WTC11 (cell line): ENCODE measurements around the gene GRPR. TPM values are rescaled to one million over a fixed set of nuclear protein-coding genes. Genes with fewer than 3 reads are reported as not detected.

Source experiments
- ATAC-seq: fragments of 200-7000 bp; cut with Tn5 transposase; 2 replicates; pipeline ENCODE4 v1.10.0; 2021; ENCODE audit warnings: mild to moderate bottlenecking, moderate library complexity
- CTCF ChIA-PET: fragments of 300-600 bp; sonication (Branson Sonifier 250); formaldehyde crosslinking; loops from one replicate; lab custom pipeline; 2021; ENCODE audit warnings: antibody characterized with exemption; lab: Charles Lee
- POLR2A ChIA-PET: fragments of 350-600 bp; sonication (Branson Sonifier 250); formaldehyde crosslinking; loops from one replicate; lab custom pipeline; 2021; ENCODE audit warnings: antibody characterized with exemption; lab: Charles Lee
- DNase-seq: peaks from one replicate; pipeline ENCODE4 v3.0.0; 2021; ENCODE audit warnings: low spot score
- H3K27ac Mint-ChIP-seq: 2 replicates; pipeline ENCODE4 v1.8.0; 2021; ENCODE audit warnings: mixed read lengths
- H3K27me3 Mint-ChIP-seq: 2 replicates; pipeline ENCODE4 v1.8.0; 2021; ENCODE audit warnings: low read depth, mild to moderate bottlenecking, moderate library complexity, mixed read lengths
- H3K36me3 Mint-ChIP-seq: 2 replicates; pipeline ENCODE4 v1.8.0; 2021; ENCODE audit warnings: mixed read lengths
- H3K4me1 Mint-ChIP-seq: 2 replicates; pipeline ENCODE4 v1.8.0; 2022; ENCODE audit warnings: mixed read lengths
- H3K4me3 Mint-ChIP-seq: 2 replicates; pipeline ENCODE4 v1.8.0; 2021; ENCODE audit warnings: mild to moderate bottlenecking, moderate library complexity, mixed read lengths
- H3K9me3 Mint-ChIP-seq: 2 replicates; pipeline ENCODE4 v1.8.0; 2021; ENCODE audit warnings: mixed read lengths
- ARID4B ChIP-seq: sonication (generic); formaldehyde crosslinking; IDR thresholded peaks from 2 replicates; pipeline ENCODE4 v1.8.0; 2023; ENCODE audit warnings: missing genetic modification reagents, mild to moderate bottlenecking, borderline replicate concordance
- MLX ChIP-seq: sonication (generic); formaldehyde crosslinking; IDR thresholded peaks from 2 replicates; pipeline ENCODE4 v1.8.1; 2023; ENCODE audit warnings: mild to moderate bottlenecking, missing genetic modification reagents, moderate library complexity
- PRRX2 ChIP-seq: fragments of 250-450 bp; sonication (Bioruptor Pico); IDR thresholded peaks from 2 replicates; pipeline ENCODE4 v1.8.0; 2021; ENCODE audit warnings: mild to moderate bottlenecking
- SOX15 ChIP-seq: fragments of 250-450 bp; sonication (Bioruptor Pico); IDR thresholded peaks from 2 replicates; pipeline ENCODE4 v1.9.0; 2021; ENCODE audit warnings: mild to moderate bottlenecking
- STAT6 ChIP-seq: sonication (generic); formaldehyde crosslinking; conservative IDR thresholded peaks from 2 replicates; pipeline ENCODE4 v1.8.1; 2023; ENCODE audit warnings: mild to moderate bottlenecking, low read depth, missing genetic modification reagents, moderate library complexity
- ZNF219 ChIP-seq: sonication (generic); formaldehyde crosslinking; IDR thresholded peaks from 2 replicates; pipeline ENCODE4 v1.8.0; 2023; ENCODE audit warnings: missing genetic modification reagents, mild to moderate bottlenecking, borderline replicate concordance
- ZNF263 ChIP-seq: sonication (generic); formaldehyde crosslinking; IDR thresholded peaks from 2 replicates; pipeline ENCODE4 v1.8.1; 2022; ENCODE audit warnings: low read depth, mild to moderate bottlenecking, moderate library complexity, missing genetic modification reagents
- ZNF317 ChIP-seq: sonication (generic); formaldehyde crosslinking; IDR thresholded peaks from 2 replicates; pipeline ENCODE4 v1.8.1; 2023; ENCODE audit warnings: low read depth, mild to moderate bottlenecking, moderate library complexity, missing genetic modification reagents, borderline replicate concordance
- ZNF423 ChIP-seq: fragments of 250-450 bp; sonication (Bioruptor Pico); IDR thresholded peaks from 2 replicates; pipeline ENCODE4 v2.1.2; 2022; ENCODE audit warnings: mild to moderate bottlenecking, moderate library complexity
- ZNF532 ChIP-seq: fragments of 250-450 bp; sonication (Bioruptor Pico); IDR thresholded peaks from 2 replicates; pipeline ENCODE4 v1.9.0; 2021; ENCODE audit warnings: mild to moderate bottlenecking, borderline replicate concordance
- total RNA-seq: library from RNA; stranded (reverse); gene quantifications from 3 replicates; pipeline ENCODE4 v1.2.3, GENCODE V29; 2021
- TF ChIP-seq, protein P1 (sequence below): fragments of 250-450 bp; sonication (Bioruptor Pico); IDR thresholded peaks from 2 replicates; pipeline ENCODE4 v1.9.0; 2021; ENCODE audit warnings: mild to moderate bottlenecking
- TF ChIP-seq, protein P2 (sequence below): sonication (generic); formaldehyde crosslinking; IDR thresholded peaks from 2 replicates; pipeline ENCODE4 v1.8.0; 2022; ENCODE audit warnings: mild to moderate bottlenecking, missing genetic modification reagents
- TF ChIP-seq, protein P3 (sequence below): sonication (generic); formaldehyde crosslinking; IDR thresholded peaks from 2 replicates; pipeline ENCODE4 v1.8.0; 2023; ENCODE audit warnings: missing genetic modification reagents

The GRPR gene
- total RNA-seq, 1 experiment from 2014 or later = 8.9 TPM

GRCh38 chrX:16082470-16083085 lies 40.8 kb upstream of the GRPR start (continued):
- no peak for TF ChIP-seq MLX (CRISPR knock-in tag)
- TF ChIP-seq, all 79 proteins: peak for 0

DNA sequence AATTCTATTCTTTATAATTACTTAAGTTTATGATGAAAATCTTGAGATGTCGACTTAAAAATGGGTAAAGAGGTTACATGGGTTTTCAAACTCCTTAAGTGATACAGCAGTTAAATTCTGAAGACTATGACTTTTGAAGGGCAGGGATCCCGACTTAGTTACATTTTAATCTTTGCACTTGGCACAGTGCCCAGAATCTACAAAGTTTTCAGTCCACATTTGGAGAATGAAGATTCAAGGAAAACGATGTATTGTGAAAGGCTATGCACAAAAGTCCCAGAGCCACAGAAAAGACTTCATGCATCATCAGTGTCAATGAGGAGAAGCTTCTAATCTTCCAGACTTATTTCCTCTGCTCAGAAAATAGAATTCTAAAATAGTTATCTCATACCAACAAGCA lies 36.3 kb upstream of the GRPR start:
- DNase-seq = no peak
- 0 out of 2 replicates have a peak, but pooled peaks cover 8% of the 10 kb centered on the region for H3K9me3 Mint-ChIP-seq
- ChIA-PET CTCF (no interaction called here), POLR2A (no interaction called here)
- H3K27me3 Mint-ChIP-seq = no peaks in the 10 kb centered on the region
- no peak for TF ChIP-seq ZNF219 (CRISPR knock-in tag)
- TF ChIP-seq SOX15 (CRISPR knock-in tag) = no peak
- TF ChIP-seq, protein P1, sequence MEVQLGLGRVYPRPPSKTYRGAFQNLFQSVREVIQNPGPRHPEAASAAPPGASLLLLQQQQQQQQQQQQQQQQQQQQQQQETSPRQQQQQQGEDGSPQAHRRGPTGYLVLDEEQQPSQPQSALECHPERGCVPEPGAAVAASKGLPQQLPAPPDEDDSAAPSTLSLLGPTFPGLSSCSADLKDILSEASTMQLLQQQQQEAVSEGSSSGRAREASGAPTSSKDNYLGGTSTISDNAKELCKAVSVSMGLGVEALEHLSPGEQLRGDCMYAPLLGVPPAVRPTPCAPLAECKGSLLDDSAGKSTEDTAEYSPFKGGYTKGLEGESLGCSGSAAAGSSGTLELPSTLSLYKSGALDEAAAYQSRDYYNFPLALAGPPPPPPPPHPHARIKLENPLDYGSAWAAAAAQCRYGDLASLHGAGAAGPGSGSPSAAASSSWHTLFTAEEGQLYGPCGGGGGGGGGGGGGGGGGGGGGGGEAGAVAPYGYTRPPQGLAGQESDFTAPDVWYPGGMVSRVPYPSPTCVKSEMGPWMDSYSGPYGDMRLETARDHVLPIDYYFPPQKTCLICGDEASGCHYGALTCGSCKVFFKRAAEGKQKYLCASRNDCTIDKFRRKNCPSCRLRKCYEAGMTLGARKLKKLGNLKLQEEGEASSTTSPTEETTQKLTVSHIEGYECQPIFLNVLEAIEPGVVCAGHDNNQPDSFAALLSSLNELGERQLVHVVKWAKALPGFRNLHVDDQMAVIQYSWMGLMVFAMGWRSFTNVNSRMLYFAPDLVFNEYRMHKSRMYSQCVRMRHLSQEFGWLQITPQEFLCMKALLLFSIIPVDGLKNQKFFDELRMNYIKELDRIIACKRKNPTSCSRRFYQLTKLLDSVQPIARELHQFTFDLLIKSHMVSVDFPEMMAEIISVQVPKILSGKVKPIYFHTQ = no peak
- TF ChIP-seq, protein P2, sequence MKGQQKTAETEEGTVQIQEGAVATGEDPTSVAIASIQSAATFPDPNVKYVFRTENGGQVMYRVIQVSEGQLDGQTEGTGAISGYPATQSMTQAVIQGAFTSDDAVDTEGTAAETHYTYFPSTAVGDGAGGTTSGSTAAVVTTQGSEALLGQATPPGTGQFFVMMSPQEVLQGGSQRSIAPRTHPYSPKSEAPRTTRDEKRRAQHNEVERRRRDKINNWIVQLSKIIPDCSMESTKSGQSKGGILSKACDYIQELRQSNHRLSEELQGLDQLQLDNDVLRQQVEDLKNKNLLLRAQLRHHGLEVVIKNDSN (CRISPR knock-in tag) = no peak
- TF ChIP-seq, protein P3, sequence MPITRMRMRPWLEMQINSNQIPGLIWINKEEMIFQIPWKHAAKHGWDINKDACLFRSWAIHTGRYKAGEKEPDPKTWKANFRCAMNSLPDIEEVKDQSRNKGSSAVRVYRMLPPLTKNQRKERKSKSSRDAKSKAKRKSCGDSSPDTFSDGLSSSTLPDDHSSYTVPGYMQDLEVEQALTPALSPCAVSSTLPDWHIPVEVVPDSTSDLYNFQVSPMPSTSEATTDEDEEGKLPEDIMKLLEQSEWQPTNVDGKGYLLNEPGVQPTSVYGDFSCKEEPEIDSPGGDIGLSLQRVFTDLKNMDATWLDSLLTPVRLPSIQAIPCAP (CRISPR knock-in tag) = no peak
- no peak for TF ChIP-seq ZNF263 (CRISPR knock-in tag)
- TF ChIP-seq ZNF317 (CRISPR knock-in tag) = no peak
- TF ChIP-seq PRRX2 = no peak
- TF ChIP-seq, all 79 proteins: peak for 0
- no peak for ATAC-seq
- Mint-ChIP-seq H3K4me3 (no peak overlapping the region), H3K36me3 (no peaks in the 10 kb centered on the region), H3K4me1 (peaks cover 13% of the 10 kb centered on the region), H3K27ac (no peak overlapping the region)

DNA sequence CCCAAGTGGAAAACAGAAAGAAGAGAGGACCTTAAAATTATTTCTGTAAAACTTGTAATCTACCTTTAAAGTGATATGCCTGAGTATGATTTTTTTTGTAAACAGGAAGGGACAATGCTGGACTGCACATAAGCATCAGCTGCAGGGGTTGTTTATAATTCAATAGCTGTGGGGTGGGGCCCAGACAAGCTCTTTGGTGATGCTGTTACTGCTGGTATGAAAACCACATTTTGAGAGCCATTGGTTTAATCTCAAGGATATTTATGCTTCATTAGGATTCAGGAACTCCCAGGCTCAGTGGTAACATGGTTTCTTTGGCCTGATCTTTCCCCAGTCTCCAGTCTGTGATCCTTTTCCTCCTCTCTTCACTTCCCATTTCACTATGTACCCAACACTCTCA lies 34.3 kb upstream of the GRPR start:
- Mint-ChIP-seq H3K9me3 (peaks cover 10% of the 10 kb centered on the region), H3K27me3 (no peaks in the 10 kb centered on the region), H3K4me3 (no peak overlapping the region), H3K27ac (no peak overlapping the region), H3K4me1 (peaks cover 6% of the 10 kb centered on the region), H3K36me3 (no peaks in the 10 kb centered on the region)
- ATAC-seq (no peak), DNase-seq (no peak)
- ChIA-PET CTCF (no interaction called here), POLR2A (no interaction called here)
- TF ChIP-seq ZNF423 (no peak), STAT6 (CRISPR knock-in tag) (no peak), ARID4B (CRISPR knock-in tag) (no peak), ZNF532 (CRISPR knock-in tag) (no peak), ZNF219 (CRISPR knock-in tag) (no peak)
